Prostate gland (tissue), 2 donors: ENCODE measurements around the gene CCT6B. TPM values are rescaled to one million over a fixed set of nuclear protein-coding genes. Genes with fewer than 3 reads are reported as not detected.

ENCODE experiments used
- DNase-seq: peaks from one replicate; pipeline ENCODE4 v3.0.0-alpha.2; 2019; ENCODE audit warnings: low spot score
- H3K27ac ChIP-seq, 2 donors: fragments of 200-600 bp; sonication (generic); 2 replicates each; pipeline ENCODE4 v1.5.1; 2017 to 2019
- H3K27me3 ChIP-seq: fragments of 200-600 bp; sonication (generic); replicated peaks from 2 replicates; pipeline ENCODE4 v1.5.1; 2019; ENCODE audit not compliant: insufficient read depth
- H3K36me3 ChIP-seq, 2 donors: fragments of 200-600 bp; sonication (generic); 1 replicate in 1 of 2; 2 replicates in 1 of 2; pipeline versions ENCODE4 v1.5.1 to v1.8.1; 2017 to 2019
- H3K4me1 ChIP-seq: fragments of 200-600 bp; sonication (generic); replicated peaks from 2 replicates; pipeline ENCODE4 v1.5.1; 2019
- H3K4me3 ChIP-seq, 2 donors: fragments of 200-600 bp; sonication (generic); 2 replicates each; pipeline ENCODE4 v1.5.1; 2017 to 2019
- H3K9me3 ChIP-seq: fragments of 200-600 bp; sonication (generic); 2 replicates; pipeline ENCODE4 v1.5.1; 2017
- POLR2A ChIP-seq: fragments of 450-650 bp; IDR thresholded peaks from one replicate; pipeline ENCODE4 v1.6.1; 2016; ENCODE audit warnings: antibody characterized with exemption, mild to moderate bottlenecking
- POLR2AphosphoS5 ChIP-seq: sonication (generic); formaldehyde crosslinking; IDR thresholded peaks from one replicate; pipeline ENCODE4 v1.6.1; 2017; ENCODE audit warnings: antibody characterized with exemption
- WGBS: methylation state at CpG from one replicate; pipeline ENCODE4 v1.1.5; 2018; 5-methylcytosine and 5-hydroxymethylcytosine counted together
- intact Hi-C: fragments of 100-400 bp; cut with DNase I; formaldehyde crosslinking; loops from one replicate; pipeline ENCODE4 v1.14.2; 2022
- total RNA-seq, 2 donors: library from RNA; depleted of rRNA; stranded (reverse); fragments of >200 nt; gene quantifications; one replicate each; pipeline ENCODE4 v1.1.0, GENCODE V29; 2016
- TF ChIP-seq, protein P1 (sequence below), 4 experiments: fragments of 200-600 bp in 2 of 4; fragments of 450-650 bp in 2 of 4; sonication (generic) in 2 of 4; IDR thresholded peaks; 1 replicate in 3 of 4; 2 replicates in 1 of 4; pipeline ENCODE4 v1.5.1; 2016 to 2019; ENCODE audit warnings: antibody characterized with exemption in 4 of 4, mild to moderate bottlenecking in 2 of 4, moderate library complexity in 2 of 4

Gene CCT6B
- total RNA-seq, 2 donors from 2014 or later, result 7.1 to 11.9 TPM

- H3K9me3 ChIP-seq, result no peaks in the 10 kb centered on the region
- DNase-seq, result peak; percentile 27
- intact Hi-C loops, result no loop called here
- WGBS, result 43% methylated on average over 3 of the region's 3 CpGs
- no peaks in the 10 kb centered on the region for H3K27me3 ChIP-seq
- H3K36me3 ChIP-seq, result no peaks in the 10 kb centered on the region
- peak; percentile 80 for TF ChIP-seq POLR2AphosphoS5
- no peak for TF ChIP-seq POLR2A
- TF ChIP-seq, protein P1, sequence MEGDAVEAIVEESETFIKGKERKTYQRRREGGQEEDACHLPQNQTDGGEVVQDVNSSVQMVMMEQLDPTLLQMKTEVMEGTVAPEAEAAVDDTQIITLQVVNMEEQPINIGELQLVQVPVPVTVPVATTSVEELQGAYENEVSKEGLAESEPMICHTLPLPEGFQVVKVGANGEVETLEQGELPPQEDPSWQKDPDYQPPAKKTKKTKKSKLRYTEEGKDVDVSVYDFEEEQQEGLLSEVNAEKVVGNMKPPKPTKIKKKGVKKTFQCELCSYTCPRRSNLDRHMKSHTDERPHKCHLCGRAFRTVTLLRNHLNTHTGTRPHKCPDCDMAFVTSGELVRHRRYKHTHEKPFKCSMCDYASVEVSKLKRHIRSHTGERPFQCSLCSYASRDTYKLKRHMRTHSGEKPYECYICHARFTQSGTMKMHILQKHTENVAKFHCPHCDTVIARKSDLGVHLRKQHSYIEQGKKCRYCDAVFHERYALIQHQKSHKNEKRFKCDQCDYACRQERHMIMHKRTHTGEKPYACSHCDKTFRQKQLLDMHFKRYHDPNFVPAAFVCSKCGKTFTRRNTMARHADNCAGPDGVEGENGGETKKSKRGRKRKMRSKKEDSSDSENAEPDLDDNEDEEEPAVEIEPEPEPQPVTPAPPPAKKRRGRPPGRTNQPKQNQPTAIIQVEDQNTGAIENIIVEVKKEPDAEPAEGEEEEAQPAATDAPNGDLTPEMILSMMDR (IDR thresholded peaks at IDR 0.05), result no peak
- H3K4me1 ChIP-seq, result peaks cover 19% of the 10 kb centered on the region
- no peak overlapping the region for H3K4me3 ChIP-seq
- H3K27ac ChIP-seq, result peak overlapping the region; percentile 84 to 92
These were observed 35.4 kb upstream of the CCT6B start for GRCh38 chr17:34996422-34997285.

- peaks cover 20% of the 10 kb centered on the region for H3K4me1 ChIP-seq
- no peaks in the 10 kb centered on the region for H3K27me3 ChIP-seq
- H3K36me3 ChIP-seq, result no peaks in the 10 kb centered on the region
- no peaks in the 10 kb centered on the region for H3K9me3 ChIP-seq
- 85% methylated on average over 2 of the region's 2 CpGs for WGBS
- DNase-seq, result no peak
- TF ChIP-seq POLR2AphosphoS5, result no peak
- TF ChIP-seq, protein P1 (IDR thresholded peaks at IDR 0.05), result no peak
- TF ChIP-seq POLR2A, result no peak
- no peak overlapping the region for H3K4me3 ChIP-seq
- H3K27ac ChIP-seq, result no peak overlapping the region
- intact Hi-C loops, result no loop called here
These were observed 31.8 kb upstream of the CCT6B start for GRCh38 chr17:34993031-34993430.

- no peaks in the 10 kb centered on the region for H3K36me3 ChIP-seq
- no peak overlapping the region for H3K4me3 ChIP-seq
- peak overlapping the region; percentile 73 to 78 for H3K27ac ChIP-seq
- 93% methylated on average over 3 of the region's 3 CpGs for WGBS
- no peaks in the 10 kb centered on the region for H3K9me3 ChIP-seq
- peaks cover 8% of the 10 kb centered on the region for H3K4me1 ChIP-seq
- H3K27me3 ChIP-seq, result no peaks in the 10 kb centered on the region
- intact Hi-C loops, result no loop called here
- TF ChIP-seq, protein P1 (IDR thresholded peaks at IDR 0.05), result no peak
- no peak for TF ChIP-seq POLR2AphosphoS5
- no peak for TF ChIP-seq POLR2A
- no peak for DNase-seq
These were observed 30.3 kb upstream of the CCT6B start for GRCh38 chr17:34991606-34992005.

- H3K27me3 ChIP-seq, result no peaks in the 10 kb centered on the region
- H3K9me3 ChIP-seq, result no peaks in the 10 kb centered on the region
- intact Hi-C loops, result no loop called here
- 11% methylated on average over 6 of the region's 6 CpGs for WGBS
- no peak overlapping the region for H3K4me3 ChIP-seq
- TF ChIP-seq POLR2A, result no peak
- peak; percentile 93 for TF ChIP-seq POLR2AphosphoS5
- TF ChIP-seq, protein P1 (IDR thresholded peaks at IDR 0.05), result no peak
- DNase-seq, result peak; percentile 81
- H3K27ac ChIP-seq, result peak overlapping the region; percentile 73 to 78
- no peaks in the 10 kb centered on the region for H3K36me3 ChIP-seq
- H3K4me1 ChIP-seq, result peaks cover 7% of the 10 kb centered on the region
These were observed 29.7 kb upstream of the CCT6B start for GRCh38 chr17:34990921-34991365.

DNA sequence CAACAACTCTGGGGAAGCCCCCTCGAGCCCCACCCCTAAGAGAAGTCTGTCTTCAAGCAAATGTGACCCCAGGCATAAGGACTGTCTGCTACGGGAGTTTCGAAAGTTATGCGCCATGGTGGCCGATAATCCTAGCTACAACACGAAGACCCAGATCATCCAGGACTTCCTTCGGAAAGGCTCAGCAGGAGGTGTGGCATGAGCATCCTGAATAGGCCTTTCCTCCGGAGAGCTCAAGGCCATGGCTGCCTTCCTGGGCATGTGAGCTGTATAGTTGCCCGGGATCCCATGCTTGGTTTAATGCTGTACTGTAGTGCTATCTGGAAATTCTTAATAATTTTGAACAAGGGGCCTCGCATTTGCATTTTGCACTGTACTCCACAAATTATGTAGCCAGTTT, 28.2 kb upstream of the CCT6B start:
- WGBS, result 92% methylated on average over 10 of the region's 10 CpGs
- Histone ChIP-seq H3K4me3 (no peak overlapping the region), H3K27ac (peak overlapping the region in 1 of 2 donors; percentile 75), H3K4me1 (peaks cover 7% of the 10 kb centered on the region), H3K27me3 (no peaks in the 10 kb centered on the region), H3K9me3 (no peaks in the 10 kb centered on the region), H3K36me3 (no peaks in the 10 kb centered on the region)
- intact Hi-C loops, result no loop called here
- DNase-seq, result no peak
- TF ChIP-seq POLR2A (no peak), POLR2AphosphoS5 (no peak)
- TF ChIP-seq, protein P1 (IDR thresholded peaks at IDR 0.05), result no peak
